Muscle of leg (tissue), 11 donors: Measurements from ENCODE around the gene MCC. TPM values are rescaled to one million over a fixed set of nuclear protein-coding genes. Genes with fewer than 3 reads are reported as not detected.

Source experiments
- DNase-seq: peaks from one replicate; pipeline ENCODE4 v3.0.0; 2013
- H3K27ac ChIP-seq: one replicate; pipeline ENCODE4 v1.5.1; 2013; ENCODE audit warnings: mild to moderate bottlenecking, low read length, control low read depth
- H3K27me3 ChIP-seq: one replicate; pipeline ENCODE4 v1.6.1; 2013; ENCODE audit warnings: low read length; ENCODE audit not compliant: control insufficient read depth, insufficient read depth
- H3K36me3 ChIP-seq: one replicate; pipeline ENCODE4 v1.6.1; 2013; ENCODE audit warnings: low read length; ENCODE audit not compliant: control insufficient read depth, insufficient read depth
- H3K4me1 ChIP-seq: one replicate; pipeline ENCODE4 v1.6.1; 2013; ENCODE audit warnings: low read length; ENCODE audit not compliant: control insufficient read depth, insufficient read depth
- H3K4me3 ChIP-seq: one replicate; pipeline ENCODE4 v1.5.1; 2013; ENCODE audit warnings: low read length, control low read depth
- H3K9me3 ChIP-seq: replicated peaks from 2 replicates; pipeline ENCODE4 v1.6.1; 2013; ENCODE audit warnings: low read depth, low read length; ENCODE audit not compliant: control insufficient read depth
- WGBS: methylation state at CpG from one replicate; pipeline ENCODE4 v1.1.5; 2013; ENCODE audit warnings: missing lambda C conversion rate; ENCODE audit not compliant: insufficient coverage; 5-methylcytosine and 5-hydroxymethylcytosine counted together
- polyA plus RNA-seq, 8 donors: library from polyadenylated mRNA; unstranded; fragments of 120-200 nt; gene quantifications; one replicate each; pipeline versions ENCODE4 v1.2.1 to v1.2.3, GENCODE V29; 2013; ENCODE audit warnings: inconsistent platforms in 1 of 8, low replicate concordance in 1 of 8; ENCODE audit not compliant: insufficient read length in 8 of 8, insufficient read depth in 1 of 8
- total RNA-seq: library from RNA; stranded (reverse); fragments of 120-200 nt; gene quantifications from one replicate; pipeline ENCODE4 v1.2.4, GENCODE V29; 2013

MCC gene
- total and polyA plus RNA-seq, 9 donors, result 12.1 to 19.6 (median 17.0) TPM

- WGBS, result 69% methylated on average over 3 of the region's 5 CpGs
- Histone ChIP-seq H3K4me1 (no peaks in the 10 kb centered on the region), H3K4me3 (no peak overlapping the region), H3K36me3 (no peaks in the 10 kb centered on the region), H3K27me3 (no peaks in the 10 kb centered on the region), H3K9me3 (no peaks in the 10 kb centered on the region), H3K27ac (no peak overlapping the region)
- no peak for DNase-seq
These were observed 177.0 kb downstream of the MCC start for GRCh38 chr5:113311301-113311700.

GRCh38 chr5:113302120-113302519 is 186.1 kb downstream of the MCC start:
- no peaks in the 10 kb centered on the region for H3K36me3 ChIP-seq
- no peak overlapping the region for H3K4me3 ChIP-seq
- no peaks in the 10 kb centered on the region for H3K4me1 ChIP-seq
- H3K27ac ChIP-seq, result no peak overlapping the region
- no CpG with 5 or more reads among the region's 2 CpGs for WGBS
- no peaks in the 10 kb centered on the region for H3K27me3 ChIP-seq
- no peak for DNase-seq
- no peaks in the 10 kb centered on the region for H3K9me3 ChIP-seq

GRCh38 chr5:113299591-113299990 is 188.7 kb downstream of the MCC start:
- H3K27ac ChIP-seq, result no peak overlapping the region

GRCh38 chr5:113296676-113297075 is 191.6 kb downstream of the MCC start:
- H3K4me1 ChIP-seq, result peaks cover 18% of the 10 kb centered on the region
- peaks cover 4% of the 10 kb centered on the region for H3K27me3 ChIP-seq
- H3K27ac ChIP-seq, result no peak overlapping the region
- no peaks in the 10 kb centered on the region for H3K9me3 ChIP-seq
- no CpG with 5 or more reads among the region's 1 CpG for WGBS
- no peak overlapping the region for H3K4me3 ChIP-seq
- no peak for DNase-seq
- H3K36me3 ChIP-seq, result no peaks in the 10 kb centered on the region

More at GRCh38 chr5:113299591-113299990, 188.7 kb downstream of the MCC start:
- no peak overlapping the region for H3K4me3 ChIP-seq
- H3K9me3 ChIP-seq, result no peaks in the 10 kb centered on the region
- WGBS, result no CpG with 5 or more reads among the region's 1 CpG
- no peak for DNase-seq
- peaks cover 5% of the 10 kb centered on the region for H3K4me1 ChIP-seq
- H3K36me3 ChIP-seq, result no peaks in the 10 kb centered on the region
- no peaks in the 10 kb centered on the region for H3K27me3 ChIP-seq

- DNase-seq, result no peak
- peaks cover 4% of the 10 kb centered on the region for H3K27me3 ChIP-seq
- H3K36me3 ChIP-seq, result no peaks in the 10 kb centered on the region
- peaks cover 18% of the 10 kb centered on the region for H3K4me1 ChIP-seq
- H3K4me3 ChIP-seq, result peak overlapping the region; percentile 72
- 0% methylated on average over 2 of the region's 8 CpGs for WGBS
- H3K27ac ChIP-seq, result peak overlapping the region; percentile 95
- H3K9me3 ChIP-seq, result no peaks in the 10 kb centered on the region
These were observed 193.1 kb downstream of the MCC start for GRCh38 chr5:113295111-113295539.

GRCh38 chr5:113294311-113295110 is 193.7 kb downstream of the MCC start:
- H3K27me3 ChIP-seq, result peaks cover 4% of the 10 kb centered on the region
- no peaks in the 10 kb centered on the region for H3K36me3 ChIP-seq
- DNase-seq, result peak; percentile 98
- peak overlapping the region; percentile 95 for H3K27ac ChIP-seq
- peaks cover under 1% of the 10 kb centered on the region for H3K9me3 ChIP-seq
- peak overlapping the region; percentile 72 for H3K4me3 ChIP-seq
- WGBS, result under 1% methylated on average over 54 of the region's 60 CpGs
- peaks cover 18% of the 10 kb centered on the region for H3K4me1 ChIP-seq

GRCh38 chr5:113293975-113294310 is 194.3 kb downstream of the MCC start:
- peaks cover 18% of the 10 kb centered on the region for H3K4me1 ChIP-seq
- no peak for DNase-seq
- peaks cover 4% of the 10 kb centered on the region for H3K27me3 ChIP-seq
- H3K36me3 ChIP-seq, result no peaks in the 10 kb centered on the region
- H3K4me3 ChIP-seq, result peak overlapping the region; percentile 72
- 4% methylated on average over 3 of the region's 11 CpGs for WGBS
- peaks cover 2% of the 10 kb centered on the region for H3K9me3 ChIP-seq
- H3K27ac ChIP-seq, result peak overlapping the region; percentile 95

GRCh38 chr5:113293068-113293974 is 194.9 kb downstream of the MCC start:
- peak; percentile 55 for DNase-seq

GRCh38 chr5:113292462-113292861 is 195.8 kb downstream of the MCC start:
- peak; percentile 80 for DNase-seq
- H3K27me3 ChIP-seq, result peaks cover 4% of the 10 kb centered on the region
- peak overlapping the region; percentile 95 for H3K27ac ChIP-seq
- H3K9me3 ChIP-seq, result peaks cover 2% of the 10 kb centered on the region
- peak overlapping the region; percentile 72 for H3K4me3 ChIP-seq
- H3K36me3 ChIP-seq, result no peaks in the 10 kb centered on the region
- WGBS, result 25% methylated on average over 1 of the region's 3 CpGs
- H3K4me1 ChIP-seq, result peaks cover 18% of the 10 kb centered on the region

More at GRCh38 chr5:113293068-113293974, 194.9 kb downstream of the MCC start:
- WGBS, result 4% methylated on average over 10 of the region's 23 CpGs
- H3K9me3 ChIP-seq, result peaks cover 2% of the 10 kb centered on the region
- peak overlapping the region; percentile 72 for H3K4me3 ChIP-seq
- H3K36me3 ChIP-seq, result no peaks in the 10 kb centered on the region
- H3K4me1 ChIP-seq, result peaks cover 18% of the 10 kb centered on the region
- H3K27me3 ChIP-seq, result peaks cover 4% of the 10 kb centered on the region
- peak overlapping the region; percentile 95 for H3K27ac ChIP-seq

GRCh38 chr5:113283558-113283957 is 204.7 kb downstream of the MCC start:
- H3K4me3 ChIP-seq, result no peak overlapping the region
- H3K9me3 ChIP-seq, result no peaks in the 10 kb centered on the region
- no CpG with 5 or more reads among the region's 3 CpGs for WGBS
- H3K36me3 ChIP-seq, result no peaks in the 10 kb centered on the region
- no peaks in the 10 kb centered on the region for H3K27me3 ChIP-seq
- no peaks in the 10 kb centered on the region for H3K4me1 ChIP-seq
- H3K27ac ChIP-seq, result no peak overlapping the region
- no peak for DNase-seq
